GM19463 (cell line): ENCODE results near the gene PRDM8.

Source experiments
- ATAC-seq: cut with Tn5 transposase; IDR thresholded peaks from one replicate; pipeline ENCODE4 v1.9.1; 2021; ENCODE audit warnings: mild to moderate bottlenecking, moderate library complexity; ENCODE audit not compliant: unreplicated experiment

The PRDM8 gene

GRCh38 chr4:80183250-80184052, 13.9 kb upstream of the PRDM8 start:
- peak; percentile 26 for ATAC-seq

- peak; percentile 88 for ATAC-seq
These were observed 13.1 kb upstream of the PRDM8 start for GRCh38 chr4:80184053-80184824.

GRCh38 chr4:80184825-80185756, 12.2 kb upstream of the PRDM8 start:
- ATAC-seq, result no peak

DNA sequence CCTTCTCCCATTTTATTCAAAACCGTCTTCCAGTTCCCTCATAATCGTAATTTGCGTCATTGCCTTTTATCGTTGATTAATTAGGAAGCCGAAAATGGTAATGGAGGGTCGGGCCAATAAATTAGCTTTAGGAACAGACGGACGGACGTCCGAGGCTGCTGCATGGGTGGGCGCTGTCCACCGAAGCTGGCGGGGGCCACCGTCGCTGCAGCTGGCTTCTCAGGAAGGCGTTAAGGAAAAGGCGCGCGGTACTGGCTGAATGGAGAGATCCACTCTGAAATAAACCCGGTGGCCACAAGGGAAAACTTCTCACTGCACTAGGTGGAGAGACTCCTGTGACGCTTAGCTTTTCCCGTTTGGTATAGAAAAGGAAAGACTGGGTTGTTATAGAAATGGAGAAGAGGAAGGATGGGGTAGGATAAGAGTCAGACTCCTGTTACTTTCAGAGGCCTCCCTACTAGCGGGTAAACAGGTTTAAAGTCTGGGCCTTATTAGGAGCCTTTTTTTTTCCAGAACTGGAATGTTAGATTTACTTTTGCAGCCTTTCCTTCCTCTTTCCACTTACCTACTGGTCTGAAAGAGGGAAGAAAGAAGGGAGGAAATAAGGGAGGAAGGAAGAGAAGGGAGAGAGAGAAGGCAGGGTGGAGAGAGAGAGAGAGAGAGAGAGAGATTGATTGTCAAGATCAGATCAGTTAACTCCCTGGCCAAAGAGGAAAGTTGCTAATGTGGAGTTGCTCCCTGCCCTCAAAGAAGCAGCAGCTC, 11.3 kb upstream of the PRDM8 start:
- ATAC-seq, result no peak

- no peak for ATAC-seq
These were observed 10.6 kb upstream of the PRDM8 start for GRCh38 chr4:80186676-80187075.

GRCh38 chr4:80187677-80188076, 9.6 kb upstream of the PRDM8 start:
- no peak for ATAC-seq

GRCh38 chr4:80188457-80188800, 8.9 kb upstream of the PRDM8 start:
- no peak for ATAC-seq

DNA sequence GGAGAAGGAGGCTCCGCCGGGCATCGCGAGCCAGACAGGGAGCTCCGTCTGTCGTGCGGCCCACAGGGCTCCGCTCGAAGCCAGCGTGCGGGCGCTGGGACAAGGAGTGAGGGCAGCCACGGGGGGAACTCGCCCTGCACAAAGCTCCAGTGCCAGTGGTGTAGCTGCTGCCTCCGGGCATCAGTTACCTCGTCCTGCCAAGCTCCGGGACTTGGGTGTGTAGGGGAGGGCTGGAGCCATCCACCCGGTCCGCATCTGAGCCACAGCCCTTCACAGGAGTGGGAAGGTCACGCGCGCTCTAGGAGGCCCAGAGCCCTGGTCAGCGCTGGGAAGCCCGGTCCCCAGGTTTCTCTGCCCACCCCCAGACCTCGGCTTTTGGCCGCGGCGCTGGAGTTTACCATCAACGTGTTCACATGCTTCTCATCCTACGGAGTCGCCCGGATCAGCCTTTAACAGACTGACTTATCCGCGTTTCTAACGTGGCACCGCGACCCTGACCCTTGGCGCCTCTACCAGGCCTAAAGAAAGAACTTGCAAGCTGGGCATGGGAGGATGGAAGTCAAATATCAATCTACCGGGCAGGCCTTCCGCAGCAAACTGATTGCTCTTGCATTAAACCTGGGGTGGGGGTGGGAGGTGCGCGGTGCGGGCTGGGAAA, 8.4 kb upstream of the PRDM8 start:
- no peak for ATAC-seq

DNA sequence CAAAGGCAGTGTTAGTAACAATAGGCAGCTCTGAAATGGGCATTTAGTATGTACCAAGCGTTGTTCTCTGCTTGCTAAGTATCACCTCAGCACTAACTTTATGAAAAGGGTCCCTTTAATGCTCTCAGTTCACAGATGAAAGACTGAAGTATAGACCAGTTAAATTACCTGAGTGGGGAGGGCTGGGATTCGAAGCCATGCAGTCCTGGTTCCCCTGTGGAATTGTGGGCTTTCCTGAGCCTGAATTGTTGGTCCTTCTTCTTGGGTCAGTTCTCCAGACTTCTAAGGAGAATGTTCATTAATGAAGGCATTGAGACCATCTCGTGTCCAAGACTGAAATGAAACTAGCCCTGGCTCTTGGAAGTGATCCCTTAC, 7.7 kb upstream of the PRDM8 start:
- no peak for ATAC-seq

DNA sequence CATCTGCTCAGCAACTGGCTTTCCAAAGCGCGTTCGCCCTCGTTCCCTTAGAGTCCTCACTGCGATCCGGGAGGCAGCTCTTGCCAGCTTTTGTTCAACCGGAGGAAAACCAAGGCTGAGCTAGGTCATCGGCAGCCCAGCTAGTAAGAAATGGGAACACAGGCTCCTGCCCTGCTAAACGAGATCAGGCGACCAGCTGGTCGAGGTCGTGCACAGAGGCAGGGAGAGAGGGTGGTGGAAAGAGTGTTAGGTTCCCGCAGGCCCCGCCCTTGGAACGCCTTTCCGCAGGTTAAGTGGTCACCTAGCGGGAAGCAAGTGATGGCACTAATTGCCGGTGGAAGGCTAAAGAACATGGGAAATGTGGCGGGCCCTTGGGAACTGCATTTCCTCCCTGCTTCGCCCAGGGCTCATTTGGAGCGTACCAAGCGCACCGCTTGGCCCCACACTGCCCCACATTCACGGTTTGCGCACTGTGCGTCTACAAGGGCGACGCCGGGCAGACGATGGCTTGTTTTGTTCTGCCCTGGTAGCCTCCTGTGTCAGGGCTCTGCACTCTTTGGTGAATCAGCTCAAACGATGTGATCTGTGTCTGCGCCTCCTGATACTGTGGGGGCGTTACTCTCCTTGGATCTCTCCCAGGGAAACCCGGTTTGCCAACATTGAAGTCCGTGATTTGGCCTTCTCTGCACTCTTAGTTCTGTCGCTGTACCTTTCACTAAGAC, 7.2 kb upstream of the PRDM8 start:
- no peak for ATAC-seq

GRCh38 chr4:80192252-80192866, 4.9 kb upstream of the PRDM8 start:
- ATAC-seq, result no peak

- no peak for ATAC-seq
These were observed 4.4 kb upstream of the PRDM8 start for GRCh38 chr4:80192937-80193336.

GRCh38 chr4:80195441-80196140, 1.7 kb upstream of the PRDM8 start:
- no peak for ATAC-seq

DNA sequence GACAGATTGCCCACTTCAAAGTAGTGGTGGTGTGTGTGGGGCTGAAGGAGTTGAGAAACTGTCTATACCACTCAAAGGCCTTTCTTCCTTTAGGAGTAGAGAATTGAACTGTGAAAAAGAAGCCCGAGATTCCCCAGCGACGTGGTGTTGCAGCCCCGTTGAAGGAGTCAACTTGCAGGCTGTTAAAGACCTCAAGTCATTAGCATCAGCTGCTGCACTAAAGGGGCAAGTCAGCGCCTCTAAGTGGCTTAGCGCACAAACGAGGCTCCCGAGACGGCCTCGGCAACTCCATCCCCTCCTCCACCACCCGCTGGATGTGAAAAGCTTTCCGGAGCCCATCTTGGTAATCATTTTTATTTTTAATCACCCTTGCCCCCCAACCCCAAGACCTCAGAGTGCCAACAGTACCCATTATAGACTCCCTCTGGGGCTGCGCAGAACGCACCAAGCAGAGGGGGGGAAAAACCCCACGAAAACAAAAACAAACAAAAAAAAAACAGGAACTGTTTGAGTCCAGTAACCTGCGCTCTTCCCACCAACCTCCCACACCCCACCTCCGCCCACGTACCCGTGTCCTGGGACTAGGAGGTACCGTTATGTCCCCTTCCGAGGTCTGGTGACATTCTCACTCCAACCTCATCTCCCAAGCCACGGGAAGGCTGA, 913 bp upstream of the PRDM8 start:
- no peak for ATAC-seq

DNA sequence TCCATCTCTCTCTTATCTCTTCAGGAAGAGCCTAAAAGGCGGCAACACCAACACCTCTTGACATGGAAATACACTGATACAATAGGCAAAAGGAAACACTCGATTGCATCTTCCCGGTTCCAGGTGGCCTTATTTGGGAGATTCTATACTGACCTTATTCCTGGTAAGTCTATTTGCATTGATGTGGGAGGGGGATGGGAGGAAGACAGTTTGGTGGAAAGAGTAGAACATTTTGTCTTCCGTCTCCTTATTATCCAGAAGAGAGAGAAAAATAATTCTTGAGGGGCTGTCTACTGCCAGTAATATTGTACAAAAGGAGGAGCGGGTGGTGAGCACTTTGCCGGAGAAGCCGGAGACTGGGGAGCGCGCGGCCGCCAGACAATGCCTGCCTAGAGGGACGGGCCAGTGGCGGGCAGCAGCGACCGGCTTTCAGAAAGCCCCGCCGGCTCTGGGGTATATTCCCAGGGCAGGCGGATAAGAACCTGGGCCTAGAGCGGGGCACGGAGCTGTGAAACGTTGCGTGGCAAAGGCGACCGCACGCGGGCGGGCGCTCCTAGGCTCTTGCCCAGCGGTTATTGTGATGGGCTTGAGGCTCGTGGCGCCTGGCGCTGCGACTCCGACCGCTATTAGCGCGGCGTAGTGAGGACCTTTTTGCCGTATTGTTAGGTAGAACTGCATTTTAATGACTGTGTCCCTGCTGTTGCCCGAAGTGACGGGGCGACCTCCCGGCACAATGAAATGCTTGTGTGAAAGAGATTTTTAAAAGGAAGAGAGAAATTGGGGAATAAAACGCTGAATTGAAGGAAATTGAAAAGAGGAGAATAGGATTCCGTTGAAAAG, 518 bp downstream of the PRDM8 start:
- no peak for ATAC-seq

GRCh38 chr4:80198441-80198837, 1.1 kb downstream of the PRDM8 start:
- no peak for ATAC-seq

DNA sequence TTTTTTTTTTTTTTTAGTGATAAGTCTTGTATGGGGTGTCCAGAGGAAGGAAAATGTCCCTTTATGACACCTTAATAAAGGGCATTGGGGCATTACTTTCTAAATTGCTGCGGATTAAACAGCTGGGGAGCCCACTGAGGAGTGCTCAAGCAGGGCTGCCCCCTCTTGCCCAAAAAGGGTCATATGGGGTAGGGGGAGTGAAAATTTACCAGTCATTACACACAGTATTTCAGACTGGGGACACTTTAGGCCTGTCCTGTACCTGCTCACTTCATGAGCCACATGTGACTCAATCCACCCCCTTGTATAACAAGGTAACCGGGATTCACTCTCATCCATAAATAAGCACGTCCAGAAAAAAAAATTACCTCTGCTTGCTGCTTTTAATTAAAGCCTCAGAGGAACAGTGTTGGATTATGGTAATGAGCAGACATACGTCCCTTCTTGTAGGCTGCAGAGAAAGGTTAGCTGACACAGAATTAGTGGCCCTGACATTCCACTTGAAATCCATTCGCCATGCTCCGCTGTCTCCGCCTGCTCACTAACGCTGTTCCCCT, 1.8 kb downstream of the PRDM8 start:
- no peak for ATAC-seq
